Right cardiac atrium (tissue), 5 donors: ENCODE measurements around the gene SLC6A11. TPM values are rescaled to one million over a fixed set of nuclear protein-coding genes. Genes with fewer than 3 reads are reported as not detected.

ENCODE experiments used
- ATAC-seq, 2 donors: fragments of 200-7000 bp; cut with Tn5 transposase; one replicate each; pipeline versions ENCODE4 v1.8.0 to v1.9.1; 2020; ENCODE audit warnings: moderate library complexity in 2 of 2, mild to moderate bottlenecking in 1 of 2
- DNase-seq, 3 donors: peaks; one replicate each; pipeline ENCODE4 v3.0.0-alpha.2; 2020
- H3K27ac ChIP-seq: one replicate; pipeline ENCODE4 v1.5.1; 2013; ENCODE audit warnings: mild to moderate bottlenecking, low read length, control low read depth, moderate library complexity
- H3K27me3 ChIP-seq: one replicate; pipeline ENCODE4 v1.6.1; 2013; ENCODE audit not compliant: control insufficient read depth, insufficient read depth
- H3K4me1 ChIP-seq: one replicate; pipeline ENCODE4 v1.6.1; 2013; ENCODE audit warnings: low read length; ENCODE audit not compliant: control insufficient read depth, insufficient read depth
- H3K4me3 ChIP-seq: one replicate; pipeline ENCODE4 v1.5.1; 2013; ENCODE audit warnings: low read length, control low read depth
- H3K9me3 ChIP-seq: one replicate; pipeline ENCODE4 v1.6.1; 2013; ENCODE audit warnings: low read length; ENCODE audit not compliant: control insufficient read depth
- WGBS: extraction: QIAGEN DNeasy Blood & Tissue Kit; methylation state at CpG from one replicate; pipeline ENCODE4 v1.1.7; 2013; 5-methylcytosine and 5-hydroxymethylcytosine counted together
- intact Hi-C, 4 donors: fragments of 100-400 bp; cut with DNase I; formaldehyde crosslinking; loops; one replicate each; pipeline versions ENCODE4 v1.11.0 to v1.14.0; 2022 to 2023
- polyA plus RNA-seq: library from polyadenylated mRNA; stranded (reverse); fragments of 200-250 nt; gene quantifications from one replicate; pipeline ENCODE4 v1.2.3, GENCODE V29; 2013
- total RNA-seq, 4 donors: library from RNA; stranded (reverse); fragmentation: NEBNext Ultra II Directional; extraction: Animal tissue kit (Norgen Biotek cat#: 25700); gene quantifications; one replicate each; pipeline ENCODE4 v1.2.1, GENCODE V29; 2021
- donor health status: healthy with polysubstance abuse.
- donor health status: DM: no; HTN: yes; CAD: no.
- donor health status: DM: no; HTN: no; CAD: no.
- donor health status: DM: no; HTN: yes; CAD: no; lungs with severe emphysema.
- donor health status: DM: yes; HTN: yes; CAD: no.

SLC6A11 gene
- total and polyA plus RNA-seq, 5 donors, result 0.02 TPM; not detected in 4

- no peak overlapping the region for H3K4me3 ChIP-seq
- 79% methylated on average over 3 of the region's 3 CpGs for WGBS
- intact Hi-C loops, result loop anchor here in 1 of 4 donors (10.0 kb wide), 1 partner anchor 359 kb away; no protein-coding TSS in a partner anchor
- no peaks in the 10 kb centered on the region for H3K27me3 ChIP-seq
- H3K4me1 ChIP-seq, result no peaks in the 10 kb centered on the region
- H3K9me3 ChIP-seq, result no peaks in the 10 kb centered on the region
- H3K27ac ChIP-seq, result no peak overlapping the region
- ATAC-seq (no peak), DNase-seq (no peak)
These were observed 27.4 kb downstream of the SLC6A11 start for GRCh38 chr3:10843378-10843777.

- peak in 1 of 3 donors; percentile 58 for DNase-seq
- Histone ChIP-seq H3K27ac (no peak overlapping the region), H3K27me3 (no peaks in the 10 kb centered on the region), H3K9me3 (no peaks in the 10 kb centered on the region), H3K4me1 (no peaks in the 10 kb centered on the region), H3K4me3 (no peak overlapping the region)
- WGBS, result 56% methylated on average over 6 of the region's 6 CpGs
- intact Hi-C loops, result loop anchor here in 1 of 4 donors (10.0 kb wide), 1 partner anchor 360 kb away; no protein-coding TSS in a partner anchor
- ATAC-seq, result peak; percentile 29 to 48
These were observed 29.2 kb downstream of the SLC6A11 start for GRCh38 chr3:10845001-10845761.

GRCh38 chr3:10845839-10846656, 30.0 kb downstream of the SLC6A11 start:
- Histone ChIP-seq H3K4me3 (no peak overlapping the region), H3K27ac (no peak overlapping the region), H3K9me3 (no peaks in the 10 kb centered on the region), H3K4me1 (no peaks in the 10 kb centered on the region), H3K27me3 (no peaks in the 10 kb centered on the region)
- ATAC-seq, result peak; percentile 44 to 52
- 78% methylated on average over 5 of the region's 5 CpGs for WGBS
- DNase-seq, result no peak
- intact Hi-C loops, result loop anchor here in 1 of 4 donors (10.0 kb wide), 1 partner anchor 361 kb away; no protein-coding TSS in a partner anchor

DNA sequence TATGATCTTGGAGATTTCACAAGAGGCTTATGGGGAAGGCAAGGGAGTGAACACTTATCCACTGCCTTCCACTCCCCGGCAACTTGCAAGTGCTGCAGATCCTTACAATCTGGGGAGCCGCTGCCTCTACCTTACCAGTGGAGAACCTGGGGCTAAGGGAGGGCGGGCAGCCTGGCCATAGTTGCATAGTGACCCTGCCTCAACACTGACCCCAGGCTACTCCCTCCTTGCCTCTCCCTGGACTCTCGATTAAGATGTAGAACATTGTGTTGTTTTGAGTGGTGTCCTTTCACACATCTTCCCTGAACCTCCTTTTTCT, 30.6 kb downstream of the SLC6A11 start:
- no peaks in the 10 kb centered on the region for H3K9me3 ChIP-seq
- 82% methylated on average over 4 of the region's 4 CpGs for WGBS
- DNase-seq, result no peak
- H3K27ac ChIP-seq, result no peak overlapping the region
- no peak overlapping the region for H3K4me3 ChIP-seq
- no peaks in the 10 kb centered on the region for H3K27me3 ChIP-seq
- no peaks in the 10 kb centered on the region for H3K4me1 ChIP-seq
- peak in 1 of 2 donors; percentile 40 for ATAC-seq
- intact Hi-C loops, result loop anchor here in 1 of 4 donors (10.0 kb wide), 1 partner anchor 362 kb away; no protein-coding TSS in a partner anchor

DNA sequence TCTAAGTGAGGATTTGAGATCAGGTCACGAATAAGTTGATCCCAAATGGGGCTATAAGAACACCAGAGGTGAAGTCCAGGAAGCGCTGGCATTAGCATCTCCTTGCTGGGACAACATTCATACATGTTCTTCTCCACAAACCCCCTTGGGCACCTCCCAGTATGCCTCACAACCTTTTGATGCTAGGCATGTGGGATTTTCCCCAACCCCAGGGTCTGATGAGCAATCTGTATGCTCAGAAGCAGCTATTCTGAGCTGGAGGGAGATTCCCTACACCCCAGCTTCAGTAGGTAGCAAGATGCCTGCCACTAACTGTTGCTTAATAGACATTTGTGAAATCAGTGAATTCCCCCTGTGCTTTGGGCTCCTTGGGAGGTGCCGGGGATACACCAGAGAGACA, 32.2 kb downstream of the SLC6A11 start:
- H3K4me1 ChIP-seq, result no peaks in the 10 kb centered on the region
- 81% methylated on average over 3 of the region's 3 CpGs for WGBS
- intact Hi-C loops, result loop anchor here in 1 of 4 donors (10.0 kb wide), 1 partner anchor 363 kb away; no protein-coding TSS in a partner anchor
- H3K27ac ChIP-seq, result no peak overlapping the region
- H3K9me3 ChIP-seq, result no peaks in the 10 kb centered on the region
- no peaks in the 10 kb centered on the region for H3K27me3 ChIP-seq
- no peak overlapping the region for H3K4me3 ChIP-seq
- ATAC-seq (no peak), DNase-seq (no peak)

DNA sequence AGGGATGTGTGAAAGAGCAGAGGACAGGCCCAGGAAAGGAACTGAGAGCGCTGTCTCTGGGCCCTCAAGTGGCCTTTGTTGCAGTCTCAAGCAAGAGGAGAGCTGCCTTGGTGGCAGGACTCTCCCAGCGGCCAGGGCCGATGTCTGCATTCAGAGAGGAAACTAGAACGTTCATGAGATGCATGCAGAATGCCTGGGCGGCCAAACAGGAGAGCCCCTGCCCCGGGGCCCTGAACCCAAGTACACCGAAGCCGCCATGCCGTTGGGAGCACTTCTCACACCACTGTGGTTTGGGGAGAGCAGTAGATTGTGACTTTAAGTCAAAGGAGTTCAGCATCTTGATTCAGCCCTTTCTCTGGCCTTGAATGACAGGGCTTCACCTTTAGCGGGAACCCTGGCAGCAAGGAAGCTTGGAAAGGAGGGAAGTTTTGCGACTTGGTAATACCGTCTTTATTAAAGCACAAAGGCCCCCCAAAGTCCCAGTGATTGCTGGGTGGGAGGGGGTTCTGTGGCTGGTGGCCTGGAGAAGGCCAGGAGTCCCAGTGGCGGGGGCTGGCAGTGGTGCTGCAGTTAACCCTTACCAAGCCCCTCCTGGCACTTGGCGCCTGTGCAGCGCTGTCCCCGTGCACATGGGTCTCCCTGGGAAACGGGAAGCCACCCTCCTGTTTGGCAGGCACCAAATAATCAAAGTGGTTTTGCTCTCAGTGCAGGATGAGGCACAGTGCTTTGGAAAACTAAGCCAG, 36.2 kb downstream of the SLC6A11 start:
- ATAC-seq, result no peak
- no peak for DNase-seq
- no peak overlapping the region for H3K4me3 ChIP-seq
- H3K9me3 ChIP-seq, result no peaks in the 10 kb centered on the region
- no peaks in the 10 kb centered on the region for H3K27me3 ChIP-seq
- intact Hi-C loops, result no loop called here
- no peaks in the 10 kb centered on the region for H3K4me1 ChIP-seq
- H3K27ac ChIP-seq, result no peak overlapping the region
- WGBS, result 74% methylated on average over 17 of the region's 17 CpGs

GRCh38 chr3:10855083-10855870, 39.2 kb downstream of the SLC6A11 start:
- DNase-seq, result no peak
- 33% methylated on average over 2 of the region's 2 CpGs for WGBS
- Histone ChIP-seq H3K4me3 (no peak overlapping the region), H3K4me1 (no peaks in the 10 kb centered on the region), H3K27ac (no peak overlapping the region), H3K9me3 (no peaks in the 10 kb centered on the region), H3K27me3 (peaks cover 5% of the 10 kb centered on the region)
- intact Hi-C loops, result no loop called here
- no peak for ATAC-seq

GRCh38 chr3:10855871-10856662, 40.0 kb downstream of the SLC6A11 start:
- intact Hi-C loops, result no loop called here
- no peaks in the 10 kb centered on the region for H3K4me1 ChIP-seq
- WGBS, result 41% methylated on average over 8 of the region's 8 CpGs
- H3K9me3 ChIP-seq, result no peaks in the 10 kb centered on the region
- H3K4me3 ChIP-seq, result no peak overlapping the region
- ATAC-seq, result no peak
- no peak overlapping the region for H3K27ac ChIP-seq
- DNase-seq, result no peak
- H3K27me3 ChIP-seq, result peaks cover 5% of the 10 kb centered on the region

GRCh38 chr3:10857235-10857634, 41.2 kb downstream of the SLC6A11 start:
- intact Hi-C loops, result no loop called here
- Histone ChIP-seq H3K4me1 (no peaks in the 10 kb centered on the region), H3K9me3 (no peaks in the 10 kb centered on the region), H3K27ac (no peak overlapping the region), H3K27me3 (peaks cover 5% of the 10 kb centered on the region), H3K4me3 (no peak overlapping the region)
- ATAC-seq, result no peak
- DNase-seq, result no peak
- 56% methylated on average over 2 of the region's 2 CpGs for WGBS

DNA sequence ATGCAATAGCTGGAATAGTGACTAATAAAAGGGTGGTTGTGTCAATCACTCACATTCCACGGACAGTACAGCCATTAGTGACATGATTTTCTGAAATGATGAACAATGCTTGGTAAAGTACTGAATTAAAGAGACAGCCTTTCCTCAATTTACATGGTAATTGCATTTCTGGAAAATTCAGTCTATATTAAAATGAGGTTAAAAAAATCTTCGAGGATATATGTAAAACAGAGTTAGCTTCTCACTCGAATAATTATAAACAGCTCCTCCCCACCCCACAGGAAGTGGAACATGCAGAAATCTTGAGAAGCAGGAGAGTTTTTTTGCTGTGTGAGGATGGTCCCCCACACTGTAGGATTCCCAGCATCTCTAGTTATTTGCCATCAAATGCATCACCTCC, 42.1 kb downstream of the SLC6A11 start:
- intact Hi-C loops, result no loop called here
- ATAC-seq, result no peak
- 54% methylated on average over 3 of the region's 3 CpGs for WGBS
- Histone ChIP-seq H3K27ac (no peak overlapping the region), H3K4me1 (no peaks in the 10 kb centered on the region), H3K9me3 (no peaks in the 10 kb centered on the region), H3K4me3 (no peak overlapping the region), H3K27me3 (peaks cover 5% of the 10 kb centered on the region)
- no peak for DNase-seq
